Right lobe of liver (tissue), 4 donors: ENCODE results near the gene SLC18B1.

ENCODE experiments used
- CTCF ChIP-seq, 4 donors: fragments of 200-600 bp in 3 of 4; fragments of 450-650 bp in 1 of 4; IDR thresholded peaks; one replicate each; pipeline versions ENCODE4 v1.5.1 to v1.8.0; 2016 to 2022; ENCODE audit warnings: antibody characterized with exemption in 4 of 4, mild to moderate bottlenecking in 2 of 4
- POLR2A ChIP-seq: fragments of 450-650 bp; IDR thresholded peaks from one replicate; pipeline ENCODE4 v1.6.1; 2017; ENCODE audit warnings: antibody characterized with exemption, mild to moderate bottlenecking
- donor health status: DM: no; HTN: no; CAD: no.
- donor health status: DM: no; HTN: no; CAD: no.
- donor health status: DM: no; HTN: yes; CAD: no.

GRCh38 chr6:132742495-132742894 lies 55.9 kb downstream of the SLC18B1 start:
- TF ChIP-seq CTCF (IDR thresholded peaks at IDR 0.05) (no peak), POLR2A (no peak)
